OCI-LY7 (cell line): Measurements from ENCODE around the gene DCLK3. TPM values are rescaled to one million over a fixed set of nuclear protein-coding genes. Genes with fewer than 3 reads are reported as not detected.

Experiments used
- BruUV-seq: library from RNA; stranded (reverse); fragments of 400-500 nt; replicated peaks from 2 replicates; lab custom pipeline; 2021; lab: Mats Ljungman, UMichigan
- CTCF ChIA-PET: fragments of 300-600 bp; sonication (Branson Sonifier 250); formaldehyde crosslinking; loops from one replicate; lab custom pipeline; 2022; ENCODE audit warnings: antibody characterized with exemption; ENCODE audit not compliant: unreplicated experiment; lab: Charles Lee
- POLR2A ChIA-PET: fragments of 300-600 bp; sonication (Branson Sonifier 250); formaldehyde crosslinking; loops from one replicate; lab custom pipeline; 2022; ENCODE audit warnings: antibody characterized with exemption; lab: Charles Lee
- DNase-seq: peaks from one replicate; pipeline ENCODE4 v3.0.0-alpha.2; 2015; ENCODE audit warnings: low spot score
- H2AFZ ChIP-seq: fragments of 200-600 bp; sonication (generic), shearing (Covaris generic); 2 replicates; pipeline ENCODE4 v1.6.1; 2014; ENCODE audit warnings: mild to moderate bottlenecking, antibody characterized with exemption, low read length, moderate library complexity
- H3K27ac ChIP-seq: fragments of 200-600 bp; sonication (generic); 2 replicates; pipeline ENCODE4 v1.5.1; 2014; ENCODE audit warnings: mixed run types, low read depth, mild to moderate bottlenecking, moderate library complexity, low read length, inconsistent platforms; ENCODE audit not compliant: poor library complexity, severe bottlenecking
- H3K36me3 ChIP-seq: fragments of 200-600 bp; sonication (generic); 2 replicates; pipeline ENCODE4 v1.6.1; 2014; ENCODE audit warnings: mild to moderate bottlenecking, antibody characterized with exemption, low read length, moderate library complexity, mixed read lengths; ENCODE audit not compliant: insufficient read depth
- H3K4me1 ChIP-seq: fragments of 200-600 bp; sonication (generic); 2 replicates; pipeline ENCODE4 v1.5.1; 2014; ENCODE audit warnings: mild to moderate bottlenecking, low read length; ENCODE audit not compliant: insufficient read depth, poor library complexity, severe bottlenecking
- H3K4me2 ChIP-seq: fragments of 200-600 bp; sonication (generic); 2 replicates; pipeline ENCODE4 v1.6.1; 2014; ENCODE audit warnings: mild to moderate bottlenecking, low read length
- H3K4me3 ChIP-seq: fragments of 200-600 bp; sonication (generic); 2 replicates; pipeline ENCODE4 v1.5.1; 2014; ENCODE audit warnings: mild to moderate bottlenecking, low read depth, low read length; ENCODE audit not compliant: poor library complexity, severe bottlenecking
- H3K79me2 ChIP-seq: fragments of 200-600 bp; sonication (generic); 2 replicates; pipeline ENCODE4 v1.6.1; 2016; ENCODE audit warnings: low read depth, mild to moderate bottlenecking, low read length, moderate library complexity, mixed read lengths; ENCODE audit not compliant: insufficient read depth
- H3K9me2 ChIP-seq: fragments of 200-600 bp; sonication (generic); 2 replicates; pipeline ENCODE4 v1.6.1; 2016; ENCODE audit warnings: mild to moderate bottlenecking, low read length, mixed read lengths; ENCODE audit not compliant: insufficient read depth
- H3K9me3 ChIP-seq: fragments of 200-600 bp; sonication (generic); 2 replicates; pipeline ENCODE4 v1.6.1; 2014; ENCODE audit warnings: mild to moderate bottlenecking, mixed run types, low read length, mixed read lengths
- H4K20me1 ChIP-seq: fragments of 200-600 bp; sonication (generic); 2 replicates; pipeline ENCODE4 v1.6.1; 2014; ENCODE audit warnings: mild to moderate bottlenecking, antibody characterized with exemption, low read length, moderate library complexity, mixed read lengths; ENCODE audit not compliant: insufficient read depth
- CTCF ChIP-seq: fragments of 200-600 bp; sonication (generic); conservative IDR thresholded peaks from 2 replicates; pipeline ENCODE4 v1.5.1; 2014; ENCODE audit warnings: mild to moderate bottlenecking, antibody characterized with exemption, low read length, moderate library complexity, mixed read lengths
- EZH2phosphoT487 ChIP-seq: fragments of 200-600 bp; sonication (generic); IDR thresholded peaks from 2 replicates; pipeline ENCODE4 v1.6.1; 2018; ENCODE audit warnings: low read depth, borderline replicate concordance, mild to moderate bottlenecking, mixed run types, antibody characterized with exemption, low read length, moderate library complexity, mixed read lengths
- intact Hi-C: fragments of 100-400 bp; cut with micrococcal nuclease; formaldehyde crosslinking; loops from one replicate; pipeline ENCODE4 v1.10.0; 2022; ENCODE audit not compliant: unreplicated experiment
- total RNA-seq, 2 experiments: library from RNA; depleted of rRNA in 1 of 2; stranded (reverse); fragments of >200 nt in 1 of 2; shearing (Covaris generic) in 1 of 2; gene quantifications; 2 replicates each; pipeline ENCODE4 v1.2.3, GENCODE V29; 2014 to 2022

DCLK3 gene
- total RNA-seq, 2 experiments from 2014 or later, result not detected

- TF ChIP-seq EZH2phosphoT487, result no peak
- no peaks in the 10 kb centered on the region for H3K9me2 ChIP-seq
- BruUV-seq, result no TSS peak
- H3K27ac ChIP-seq, result no peak overlapping the region
- H3K36me3 ChIP-seq, result no peaks in the 10 kb centered on the region
- no peaks in the 10 kb centered on the region for H4K20me1 ChIP-seq
- no peaks in the 10 kb centered on the region for H3K4me1 ChIP-seq
- no peak overlapping the region for H3K4me3 ChIP-seq
- intact Hi-C loops, result loop anchor here (5.0 kb wide), 1 partner anchor 77 kb away; no protein-coding TSS in a partner anchor
- no peaks in the 10 kb centered on the region for H3K79me2 ChIP-seq
- no peak for DNase-seq
- no peaks in the 10 kb centered on the region for H3K9me3 ChIP-seq
- ChIA-PET CTCF (no interaction called here), POLR2A (no interaction called here)
- H2AFZ ChIP-seq, result no peak overlapping the region
- no peak overlapping the region for H3K4me2 ChIP-seq
These were observed 26.4 kb upstream of the DCLK3 start for GRCh38 chr3:36790765-36791164.

- ChIA-PET POLR2A (interaction anchor here (0.6 to 1.4 kb wide), 2 partner anchors 11 to 610 kb away, joined by 3 read pairs; no protein-coding TSS in a partner anchor), CTCF (no interaction called here)
- TF ChIP-seq EZH2phosphoT487 (no peak), CTCF (no peak)
- H3K4me3 ChIP-seq, result no peak overlapping the region
- H3K79me2 ChIP-seq, result no peaks in the 10 kb centered on the region
- BruUV-seq, result no TSS peak
- no peaks in the 10 kb centered on the region for H3K9me3 ChIP-seq
- no peak for DNase-seq
- intact Hi-C loops, result no loop called here
- H3K27ac ChIP-seq, result no peak overlapping the region
- H3K4me2 ChIP-seq, result no peak overlapping the region
- H2AFZ ChIP-seq, result no peak overlapping the region
- no peaks in the 10 kb centered on the region for H3K4me1 ChIP-seq
- no peaks in the 10 kb centered on the region for H4K20me1 ChIP-seq
- H3K36me3 ChIP-seq, result no peaks in the 10 kb centered on the region
- no peaks in the 10 kb centered on the region for H3K9me2 ChIP-seq
These were observed 22.9 kb upstream of the DCLK3 start for GRCh38 chr3:36786921-36787890.

GRCh38 chr3:36784138-36784635, 19.8 kb upstream of the DCLK3 start:
- Histone ChIP-seq H3K4me3 (no peak overlapping the region), H3K4me2 (no peak overlapping the region), H3K4me1 (no peaks in the 10 kb centered on the region), H3K9me3 (no peaks in the 10 kb centered on the region), H2AFZ (no peak overlapping the region), H4K20me1 (no peaks in the 10 kb centered on the region), H3K36me3 (no peaks in the 10 kb centered on the region), H3K9me2 (no peaks in the 10 kb centered on the region), H3K79me2 (no peaks in the 10 kb centered on the region), H3K27ac (no peak overlapping the region)
- POLR2A ChIA-PET, result no interaction called here
- intact Hi-C loops, result no loop called here
- TF ChIP-seq CTCF (no peak), EZH2phosphoT487 (no peak)
- DNase-seq, result no peak
- BruUV-seq, result no TSS peak
- CTCF ChIA-PET, result no interaction called here
